Lower leg skin (tissue), 4 donors: ENCODE results near the gene PIEZO2. TPM values are rescaled to one million over a fixed set of nuclear protein-coding genes. Genes with fewer than 3 reads are reported as not detected.

ENCODE experiments used
- DNase-seq, 2 donors: peaks; one replicate each; pipeline ENCODE4 v3.0.0-alpha.2; 2019; ENCODE audit warnings: low spot score in 2 of 2
- H3K4me3 ChIP-seq: fragments of 200-600 bp; sonication (generic); 2 replicates; pipeline ENCODE4 v1.5.1; 2017; ENCODE audit warnings: mild to moderate bottlenecking, low read depth; ENCODE audit not compliant: poor library complexity, severe bottlenecking
- CTCF ChIP-seq, 3 donors: fragments of 450-650 bp; IDR thresholded peaks; one replicate each; pipeline ENCODE4 v1.5.1; 2016; ENCODE audit warnings: antibody characterized with exemption in 3 of 3, mild to moderate bottlenecking in 3 of 3, moderate library complexity in 2 of 3
- POLR2A ChIP-seq, 2 donors: fragments of 450-650 bp; IDR thresholded peaks; one replicate each; pipeline ENCODE4 v1.6.1; 2016 to 2017; ENCODE audit warnings: antibody characterized with exemption in 2 of 2, mild to moderate bottlenecking in 1 of 2, moderate library complexity in 1 of 2
- WGBS, 2 donors: methylation state at CpG; one replicate each; pipeline ENCODE4 v1.1.5; 2018; 5-methylcytosine and 5-hydroxymethylcytosine counted together
- intact Hi-C: fragments of 100-400 bp; cut with DNase I; formaldehyde crosslinking; loops from one replicate; pipeline ENCODE4 v1.15.0; 2023; ENCODE audit warnings: low total_unique reads
- total RNA-seq, 4 donors: library from RNA; depleted of rRNA; stranded (reverse); fragments of >200 nt; gene quantifications; one replicate each; pipeline ENCODE4 v1.1.0, GENCODE V29; 2016

The PIEZO2 gene
- total RNA-seq, 4 donors from 2014 or later: 0.30 to 1.8 (median 0.64) TPM

DNA sequence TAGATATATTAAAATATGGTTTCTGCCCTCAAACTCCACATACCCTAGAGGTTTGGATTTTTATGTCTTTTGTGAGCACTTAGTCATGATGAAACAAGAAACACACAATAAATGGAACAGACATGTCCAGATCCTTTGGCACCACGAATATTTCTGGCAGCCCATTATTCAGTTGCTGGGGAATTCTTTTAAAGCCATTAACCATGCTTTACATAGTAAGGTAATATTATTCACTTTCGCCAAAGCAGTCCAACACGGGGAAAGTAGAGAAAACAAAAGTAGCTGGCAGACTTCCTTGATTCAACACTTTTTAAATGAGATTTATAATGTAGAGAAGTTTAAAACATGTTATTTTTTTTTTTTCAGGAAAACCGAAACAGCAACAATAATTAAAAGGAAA is 235.4 kb downstream of the PIEZO2 start:
- DNase-seq: no peak
- 40 to 44% methylated on average over 4 of the region's 4 CpGs for WGBS, 2 donors
- H3K4me3 ChIP-seq: no peak overlapping the region
- TF ChIP-seq CTCF (IDR thresholded peaks at IDR 0.05) (no peak), POLR2A (IDR thresholded peaks at IDR 0.05) (no peak)
- intact Hi-C loops: no loop called here

- intact Hi-C loops: no loop called here
- TF ChIP-seq CTCF (IDR thresholded peaks at IDR 0.05) (no peak), POLR2A (IDR thresholded peaks at IDR 0.05) (no peak)
- no peak for DNase-seq
- WGBS, 2 donors: 55 to 58% methylated on average over 6 of the region's 6 CpGs
- no peak overlapping the region for H3K4me3 ChIP-seq
These were observed 236.4 kb downstream of the PIEZO2 start for GRCh38 chr18:10912790-10913545.

DNA sequence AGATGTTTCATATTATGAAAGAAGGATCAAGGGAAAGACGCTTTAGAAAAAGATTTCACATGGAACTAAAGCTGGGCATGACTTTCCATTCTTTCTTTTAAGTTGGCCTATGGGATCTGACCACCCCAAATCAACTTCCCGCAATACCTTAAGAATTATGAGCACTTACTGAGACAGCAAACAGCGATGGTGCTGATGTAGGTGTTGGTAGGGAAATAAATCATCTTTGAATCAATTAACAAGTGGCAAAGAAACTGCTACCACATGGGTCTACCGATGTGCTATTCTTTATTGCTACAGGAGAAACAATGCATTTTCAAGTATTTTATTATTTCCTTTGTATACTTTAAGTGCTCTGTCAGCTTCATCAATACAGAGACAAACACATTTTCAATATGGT is 239.6 kb downstream of the PIEZO2 start:
- no peak for TF ChIP-seq POLR2A (IDR thresholded peaks at IDR 0.05)
- no peak for TF ChIP-seq CTCF (IDR thresholded peaks at IDR 0.05)
- intact Hi-C loops: no loop called here
- no peak overlapping the region for H3K4me3 ChIP-seq
- no peak for DNase-seq
- WGBS, 2 donors: 95 to 98% methylated on average over 4 of the region's 4 CpGs

DNA sequence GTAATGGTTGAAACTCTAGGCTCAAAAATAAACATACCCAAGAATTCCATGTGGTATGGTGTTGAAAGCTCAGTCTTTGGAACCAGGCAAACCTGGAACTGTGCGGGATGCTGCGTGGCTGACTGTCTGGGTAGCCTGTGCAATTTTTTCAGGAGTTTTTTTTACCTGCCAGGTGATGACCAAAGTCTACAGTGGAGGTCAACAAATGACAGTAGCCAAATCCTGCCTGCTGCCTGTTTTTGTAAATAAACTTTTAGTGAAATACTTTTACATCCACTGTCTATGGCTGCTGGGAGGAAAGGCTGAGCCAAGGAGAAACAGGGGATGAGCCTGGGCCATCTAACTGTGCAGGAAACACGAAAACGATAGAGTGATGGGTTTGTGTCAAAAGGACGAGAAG is 240.6 kb downstream of the PIEZO2 start:
- DNase-seq: no peak
- WGBS, 2 donors: 77 to 83% methylated on average over 5 of the region's 5 CpGs
- TF ChIP-seq POLR2A (IDR thresholded peaks at IDR 0.05): no peak
- no peak for TF ChIP-seq CTCF (IDR thresholded peaks at IDR 0.05)
- H3K4me3 ChIP-seq: no peak overlapping the region
- intact Hi-C loops: no loop called here

GRCh38 chr18:10907749-10908148 is 241.6 kb downstream of the PIEZO2 start:
- DNase-seq: no peak
- 55 to 73% methylated on average over 1 of the region's 1 CpG for WGBS, 2 donors
- intact Hi-C loops: no loop called here
- TF ChIP-seq CTCF (IDR thresholded peaks at IDR 0.05): no peak
- no peak for TF ChIP-seq POLR2A (IDR thresholded peaks at IDR 0.05)
- no peak overlapping the region for H3K4me3 ChIP-seq

DNA sequence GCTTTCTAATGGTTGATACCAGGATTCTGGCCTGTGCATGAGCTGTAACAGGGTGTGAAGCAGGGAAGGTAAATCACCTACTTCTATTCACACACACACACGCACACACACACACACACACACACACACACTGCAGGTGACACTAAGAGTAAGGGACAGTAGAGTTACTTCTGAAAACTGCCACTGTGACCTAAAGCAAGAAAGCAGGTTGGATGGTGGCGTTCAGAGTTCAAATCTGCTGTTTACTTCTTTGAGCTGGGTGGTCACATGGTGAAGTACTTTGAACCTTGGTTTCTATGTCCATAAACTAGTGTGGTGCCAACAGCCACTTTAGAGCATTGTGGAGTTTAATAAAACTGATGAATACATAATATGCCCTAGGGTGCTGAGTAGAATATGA is 248.0 kb downstream of the PIEZO2 start:
- intact Hi-C loops: no loop called here
- no peak for DNase-seq
- H3K4me3 ChIP-seq: no peak overlapping the region
- no peak for TF ChIP-seq POLR2A (IDR thresholded peaks at IDR 0.05)
- no peak for TF ChIP-seq CTCF (IDR thresholded peaks at IDR 0.05)
- WGBS, 2 donors: 86 to 87% methylated on average over 2 of the region's 2 CpGs
